Ishikawa (cell line): ENCODE results near the gene RASL10B.

Experiments
- CEBPB ChIP-seq: IDR thresholded peaks from 2 replicates; pipeline ENCODE4 v1.6.1; 2012
- CREB1 ChIP-seq: IDR thresholded peaks from 2 replicates; pipeline ENCODE4 v1.6.1; 2012; ENCODE audit warnings: low read depth
- EGR1 ChIP-seq: IDR thresholded peaks from 2 replicates; pipeline ENCODE4 v1.6.1; 2012
- EP300 ChIP-seq: IDR thresholded peaks from 2 replicates; pipeline ENCODE4 v1.6.1; 2012; ENCODE audit warnings: borderline replicate concordance
- FOXM1 ChIP-seq: IDR thresholded peaks from 2 replicates; pipeline ENCODE4 v1.6.1; 2012; ENCODE audit warnings: low read depth, borderline replicate concordance
- NFIC ChIP-seq: IDR thresholded peaks from 2 replicates; pipeline ENCODE4 v1.6.1; 2012
- RAD21 ChIP-seq: IDR thresholded peaks from 2 replicates; pipeline ENCODE4 v1.6.1; 2012; ENCODE audit warnings: low read depth
- REST ChIP-seq: IDR thresholded peaks from 2 replicates; pipeline ENCODE4 v1.6.1; 2012; ENCODE audit warnings: low read depth, mild to moderate bottlenecking
- TAF1 ChIP-seq: IDR thresholded peaks from 2 replicates; pipeline ENCODE4 v1.6.1; 2012; ENCODE audit warnings: low read depth, mild to moderate bottlenecking
- TCF12 ChIP-seq: IDR thresholded peaks from 2 replicates; pipeline ENCODE4 v1.6.1; 2012; ENCODE audit warnings: low read depth
- TEAD4 ChIP-seq: IDR thresholded peaks from 2 replicates; pipeline ENCODE4 v1.6.1; 2012
- YY1 ChIP-seq: IDR thresholded peaks from 2 replicates; pipeline ENCODE4 v1.6.1; 2012; ENCODE audit warnings: low read depth
- ZBTB7A ChIP-seq: IDR thresholded peaks from 2 replicates; pipeline ENCODE4 v1.6.1; 2012; ENCODE audit warnings: low read depth
- TF ChIP-seq, protein P1 (sequence below): IDR thresholded peaks from 2 replicates; pipeline ENCODE4 v1.6.1; 2012
- TF ChIP-seq, protein P2 (sequence below): IDR thresholded peaks from 2 replicates; pipeline ENCODE4 v1.6.1; 2012

The RASL10B gene

DNA sequence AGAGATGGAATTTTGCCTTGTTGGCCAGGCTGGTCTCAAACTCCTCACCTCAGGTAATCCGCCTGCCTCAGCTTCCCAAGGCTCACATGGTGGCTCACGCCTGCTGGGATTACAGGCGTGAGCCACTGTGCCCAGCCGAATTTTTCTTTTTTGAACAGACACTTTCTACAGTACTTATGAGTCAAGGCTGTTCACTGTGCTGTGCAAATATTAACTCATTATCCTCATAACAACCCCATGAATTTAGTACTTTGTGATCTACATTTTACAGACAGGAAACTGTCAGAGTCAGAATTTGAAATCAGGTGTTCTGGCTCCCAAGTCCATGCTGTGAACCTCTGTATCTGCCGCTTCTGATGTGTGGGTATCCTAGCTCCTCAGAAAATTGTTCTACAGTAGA is 25.7 kb upstream of the RASL10B start:
- TF ChIP-seq CREB1 (no peak), NFIC (no peak), RAD21 (no peak), YY1 (no peak), TEAD4 (no peak), REST (no peak), TCF12 (no peak), EP300 (no peak), FOXM1 (no peak), EGR1 (no peak), TAF1 (no peak), CEBPB (no peak), ZBTB7A (no peak)
- TF ChIP-seq, protein P1, sequence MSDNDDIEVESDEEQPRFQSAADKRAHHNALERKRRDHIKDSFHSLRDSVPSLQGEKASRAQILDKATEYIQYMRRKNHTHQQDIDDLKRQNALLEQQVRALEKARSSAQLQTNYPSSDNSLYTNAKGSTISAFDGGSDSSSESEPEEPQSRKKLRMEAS, result no peak
- TF ChIP-seq, protein P2, sequence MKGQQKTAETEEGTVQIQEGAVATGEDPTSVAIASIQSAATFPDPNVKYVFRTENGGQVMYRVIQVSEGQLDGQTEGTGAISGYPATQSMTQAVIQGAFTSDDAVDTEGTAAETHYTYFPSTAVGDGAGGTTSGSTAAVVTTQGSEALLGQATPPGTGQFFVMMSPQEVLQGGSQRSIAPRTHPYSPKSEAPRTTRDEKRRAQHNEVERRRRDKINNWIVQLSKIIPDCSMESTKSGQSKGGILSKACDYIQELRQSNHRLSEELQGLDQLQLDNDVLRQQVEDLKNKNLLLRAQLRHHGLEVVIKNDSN, result no peak

- TF ChIP-seq CREB1, result no peak
These were observed 23.3 kb upstream of the RASL10B start for GRCh38 chr17:35708149-35708548.

- TF ChIP-seq, protein P1, result no peak
- TF ChIP-seq YY1 (no peak), RAD21 (no peak), CREB1 (no peak), CEBPB (no peak)
These were observed 22.5 kb upstream of the RASL10B start for GRCh38 chr17:35708951-35709350.

GRCh38 chr17:35709874-35710273 is 21.6 kb upstream of the RASL10B start:
- no peak for TF ChIP-seq TCF12
- TF ChIP-seq TEAD4, result no peak
- TF ChIP-seq FOXM1, result no peak
- no peak for TF ChIP-seq NFIC
- TF ChIP-seq CREB1, result no peak
- no peak for TF ChIP-seq YY1
- no peak for TF ChIP-seq EGR1
- no peak for TF ChIP-seq ZBTB7A
- TF ChIP-seq, protein P1, result no peak
- TF ChIP-seq REST, result no peak
- no peak for TF ChIP-seq RAD21
- TF ChIP-seq EP300, result no peak
- no peak for TF ChIP-seq TAF1
- TF ChIP-seq CEBPB, result no peak
- TF ChIP-seq, protein P2, result no peak

- TF ChIP-seq REST (no peak), YY1 (no peak), FOXM1 (no peak), EGR1 (no peak), CREB1 (no peak), TEAD4 (no peak), NFIC (no peak), ZBTB7A (no peak)
- TF ChIP-seq, protein P2, result no peak
- TF ChIP-seq, protein P1, result no peak
These were observed 20.5 kb upstream of the RASL10B start for GRCh38 chr17:35710950-35711349.
